ENCODE measurements around the gene ACSL4. TPM values are rescaled to one million over a fixed set of nuclear protein-coding genes. Genes with fewer than 3 reads are reported as not detected.

The ACSL4 gene
- total RNA-seq: 27.7 TPM

- peak within 1 kb of the TSS; percentile 86 for H3K27ac ChIP-seq (ENCODE audit: low read depth, low read length)
- H3K9ac ChIP-seq (ENCODE audit: low read depth in 1 of 3, low read length in 3 of 3): peak within 1 kb of the TSS; percentile 84 to 88 (median 85)
- peak within 1 kb of the TSS; percentile 72 to 87 (median 82) for H3K4me3 ChIP-seq (ENCODE audit: low read length in 3 of 3)
- H3K27me3 ChIP-seq (ENCODE audit: control insufficient read depth in 3 of 3, insufficient read depth in 3 of 3, low read length in 3 of 3): no peaks in the 10 kb centered on the region
- H3K36me3 ChIP-seq (ENCODE audit: control insufficient read depth in 3 of 3, insufficient read depth in 3 of 3, low read length in 3 of 3): no peaks in the 10 kb centered on the region
- peaks cover 0 to 2% (median 0%) of the 10 kb centered on the region in 3 donors for H3K4me1 ChIP-seq (ENCODE audit: control insufficient read depth in 3 of 3, insufficient read depth in 3 of 3, low read length in 3 of 3)
- no peaks in the 10 kb centered on the region for H3K9me3 ChIP-seq (ENCODE audit: control insufficient read depth in 3 of 3, low read length in 3 of 3)
Measured at GRCh38 chrX:109732807-109733612, at the start of gene ACSL4. ACSL4 (minus strand) TSS chrX:109733257; CDS start chrX:109683363, 49,894 bp downstream.

DNA sequence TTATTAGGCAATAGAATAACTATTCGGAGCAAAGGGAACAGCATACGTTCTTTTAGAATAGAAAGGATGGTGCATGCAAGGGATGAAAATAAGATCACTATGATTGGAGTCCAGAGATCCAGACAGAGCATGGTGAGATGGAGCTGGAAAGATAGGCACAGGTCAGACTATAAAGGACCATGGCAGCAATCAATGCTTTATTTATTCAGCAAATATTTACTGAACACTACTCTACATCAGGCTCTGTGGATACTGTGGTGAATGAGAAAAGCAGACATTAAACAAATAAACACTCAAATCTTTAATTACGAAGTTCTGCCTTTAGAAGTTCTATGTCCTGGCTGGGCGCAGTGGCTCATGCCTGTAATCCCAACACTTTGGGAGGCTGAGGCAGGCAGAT is 44.7 kb upstream of the ACSL4 start:
- Histone ChIP-seq H3K27ac (ENCODE audit: low read depth, low read length) (no peak overlapping the region), H3K4me1 (ENCODE audit: control insufficient read depth in 3 of 3, insufficient read depth in 3 of 3, low read length in 3 of 3) (no peaks in the 10 kb centered on the region), H3K4me3 (ENCODE audit: low read length in 3 of 3) (no peak overlapping the region), H3K36me3 (ENCODE audit: control insufficient read depth in 3 of 3, insufficient read depth in 3 of 3, low read length in 3 of 3) (no peaks in the 10 kb centered on the region), H3K27me3 (ENCODE audit: control insufficient read depth in 3 of 3, insufficient read depth in 3 of 3, low read length in 3 of 3) (no peaks in the 10 kb centered on the region), H3K9me3 (ENCODE audit: control insufficient read depth in 3 of 3, low read length in 3 of 3) (no peaks in the 10 kb centered on the region), H3K9ac (ENCODE audit: low read depth in 1 of 3, low read length in 3 of 3) (no peak overlapping the region)

DNA sequence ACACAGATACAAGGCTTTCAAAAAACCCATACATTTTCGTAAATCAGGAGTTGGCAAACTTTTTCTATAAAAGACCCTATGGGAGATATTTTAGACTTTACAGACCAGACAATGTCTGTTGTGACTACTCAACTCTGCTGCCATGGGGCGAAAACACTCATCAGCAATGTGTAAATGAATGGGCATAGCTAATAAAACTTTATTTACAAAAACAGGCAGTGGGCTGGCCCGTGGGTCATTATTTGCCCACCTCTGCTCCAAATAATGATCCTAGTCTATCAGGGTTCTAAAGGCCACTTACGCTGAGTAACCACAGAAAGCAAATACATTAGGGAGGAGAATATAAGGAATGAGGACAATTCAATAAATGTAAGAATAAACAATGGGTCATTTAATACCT is 43.9 kb upstream of the ACSL4 start:
- Histone ChIP-seq H3K9ac (ENCODE audit: low read depth in 1 of 3, low read length in 3 of 3) (no peak overlapping the region), H3K27ac (ENCODE audit: low read depth, low read length) (no peak overlapping the region), H3K4me1 (ENCODE audit: control insufficient read depth in 3 of 3, insufficient read depth in 3 of 3, low read length in 3 of 3) (no peaks in the 10 kb centered on the region), H3K36me3 (ENCODE audit: control insufficient read depth in 3 of 3, insufficient read depth in 3 of 3, low read length in 3 of 3) (no peaks in the 10 kb centered on the region), H3K9me3 (ENCODE audit: control insufficient read depth in 3 of 3, low read length in 3 of 3) (no peaks in the 10 kb centered on the region), H3K4me3 (ENCODE audit: low read length in 3 of 3) (no peak overlapping the region), H3K27me3 (ENCODE audit: control insufficient read depth in 3 of 3, insufficient read depth in 3 of 3, low read length in 3 of 3) (no peaks in the 10 kb centered on the region)

DNA sequence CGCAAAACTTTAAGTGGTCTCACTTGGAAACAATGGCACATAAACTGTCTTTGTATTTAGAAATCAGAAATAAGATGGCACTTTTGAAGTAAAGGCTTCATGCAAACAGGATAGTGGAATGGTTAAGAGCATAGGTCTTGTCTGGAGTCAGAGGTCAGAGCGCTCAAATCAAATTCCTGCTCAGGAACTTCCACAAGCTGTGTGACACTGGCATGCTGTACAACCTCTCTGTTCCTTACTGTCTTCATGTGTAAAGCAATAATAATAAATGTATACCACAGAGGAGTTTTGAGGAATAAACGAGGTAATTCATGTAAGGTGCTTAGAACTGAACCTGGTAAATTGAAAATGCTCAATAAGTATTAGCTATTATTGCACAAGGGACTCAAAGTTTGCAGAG is 43.4 kb upstream of the ACSL4 start:
- H3K9ac ChIP-seq (ENCODE audit: low read depth in 1 of 3, low read length in 3 of 3): no peak overlapping the region
- H3K9me3 ChIP-seq (ENCODE audit: control insufficient read depth in 3 of 3, low read length in 3 of 3): no peaks in the 10 kb centered on the region
- no peaks in the 10 kb centered on the region for H3K36me3 ChIP-seq (ENCODE audit: control insufficient read depth in 3 of 3, insufficient read depth in 3 of 3, low read length in 3 of 3)
- no peak overlapping the region for H3K4me3 ChIP-seq (ENCODE audit: low read length in 3 of 3)
- H3K27ac ChIP-seq (ENCODE audit: low read depth, low read length): no peak overlapping the region
- H3K4me1 ChIP-seq (ENCODE audit: control insufficient read depth in 3 of 3, insufficient read depth in 3 of 3, low read length in 3 of 3): no peaks in the 10 kb centered on the region
- H3K27me3 ChIP-seq (ENCODE audit: control insufficient read depth in 3 of 3, insufficient read depth in 3 of 3, low read length in 3 of 3): no peaks in the 10 kb centered on the region

- Histone ChIP-seq H3K36me3 (ENCODE audit: control insufficient read depth in 3 of 3, insufficient read depth in 3 of 3, low read length in 3 of 3) (no peaks in the 10 kb centered on the region), H3K4me1 (ENCODE audit: control insufficient read depth in 3 of 3, insufficient read depth in 3 of 3, low read length in 3 of 3) (no peaks in the 10 kb centered on the region), H3K27me3 (ENCODE audit: control insufficient read depth in 3 of 3, insufficient read depth in 3 of 3, low read length in 3 of 3) (no peaks in the 10 kb centered on the region), H3K9ac (ENCODE audit: low read depth in 1 of 3, low read length in 3 of 3) (no peak overlapping the region), H3K4me3 (ENCODE audit: low read length in 3 of 3) (no peak overlapping the region), H3K27ac (ENCODE audit: low read depth, low read length) (no peak overlapping the region), H3K9me3 (ENCODE audit: control insufficient read depth in 3 of 3, low read length in 3 of 3) (no peaks in the 10 kb centered on the region)
Measured at GRCh38 chrX:109775386-109775785, 42.3 kb upstream of the ACSL4 start.

- Histone ChIP-seq H3K36me3 (ENCODE audit: control insufficient read depth in 3 of 3, insufficient read depth in 3 of 3, low read length in 3 of 3) (no peaks in the 10 kb centered on the region), H3K9me3 (ENCODE audit: control insufficient read depth in 3 of 3, low read length in 3 of 3) (no peaks in the 10 kb centered on the region), H3K4me1 (ENCODE audit: control insufficient read depth in 3 of 3, insufficient read depth in 3 of 3, low read length in 3 of 3) (no peaks in the 10 kb centered on the region), H3K4me3 (ENCODE audit: low read length in 3 of 3) (no peak overlapping the region), H3K27ac (ENCODE audit: low read depth, low read length) (no peak overlapping the region), H3K9ac (ENCODE audit: low read depth in 1 of 3, low read length in 3 of 3) (no peak overlapping the region), H3K27me3 (ENCODE audit: control insufficient read depth in 3 of 3, insufficient read depth in 3 of 3, low read length in 3 of 3) (no peaks in the 10 kb centered on the region)
Measured at GRCh38 chrX:109774706-109775105, 41.6 kb upstream of the ACSL4 start.

GRCh38 chrX:109774136-109774535 is 41.1 kb upstream of the ACSL4 start:
- no peak overlapping the region for H3K9ac ChIP-seq (ENCODE audit: low read depth in 1 of 3, low read length in 3 of 3)
- no peaks in the 10 kb centered on the region for H3K4me1 ChIP-seq (ENCODE audit: control insufficient read depth in 3 of 3, insufficient read depth in 3 of 3, low read length in 3 of 3)
- H3K36me3 ChIP-seq (ENCODE audit: control insufficient read depth in 3 of 3, insufficient read depth in 3 of 3, low read length in 3 of 3): no peaks in the 10 kb centered on the region
- no peak overlapping the region for H3K4me3 ChIP-seq (ENCODE audit: low read length in 3 of 3)
- H3K27ac ChIP-seq (ENCODE audit: low read depth, low read length): no peak overlapping the region
- no peaks in the 10 kb centered on the region for H3K9me3 ChIP-seq (ENCODE audit: control insufficient read depth in 3 of 3, low read length in 3 of 3)
- H3K27me3 ChIP-seq (ENCODE audit: control insufficient read depth in 3 of 3, insufficient read depth in 3 of 3, low read length in 3 of 3): no peaks in the 10 kb centered on the region

- H3K4me3 ChIP-seq (ENCODE audit: low read length in 3 of 3): no peak overlapping the region
- no peaks in the 10 kb centered on the region for H3K36me3 ChIP-seq (ENCODE audit: control insufficient read depth in 3 of 3, insufficient read depth in 3 of 3, low read length in 3 of 3)
- no peak overlapping the region for H3K27ac ChIP-seq (ENCODE audit: low read depth, low read length)
- H3K4me1 ChIP-seq (ENCODE audit: control insufficient read depth in 3 of 3, insufficient read depth in 3 of 3, low read length in 3 of 3): no peaks in the 10 kb centered on the region
- H3K9ac ChIP-seq (ENCODE audit: low read depth in 1 of 3, low read length in 3 of 3): no peak overlapping the region
- no peaks in the 10 kb centered on the region for H3K27me3 ChIP-seq (ENCODE audit: control insufficient read depth in 3 of 3, insufficient read depth in 3 of 3, low read length in 3 of 3)
- no peaks in the 10 kb centered on the region for H3K9me3 ChIP-seq (ENCODE audit: control insufficient read depth in 3 of 3, low read length in 3 of 3)
Measured at GRCh38 chrX:109773374-109773773, 40.3 kb upstream of the ACSL4 start.

DNA sequence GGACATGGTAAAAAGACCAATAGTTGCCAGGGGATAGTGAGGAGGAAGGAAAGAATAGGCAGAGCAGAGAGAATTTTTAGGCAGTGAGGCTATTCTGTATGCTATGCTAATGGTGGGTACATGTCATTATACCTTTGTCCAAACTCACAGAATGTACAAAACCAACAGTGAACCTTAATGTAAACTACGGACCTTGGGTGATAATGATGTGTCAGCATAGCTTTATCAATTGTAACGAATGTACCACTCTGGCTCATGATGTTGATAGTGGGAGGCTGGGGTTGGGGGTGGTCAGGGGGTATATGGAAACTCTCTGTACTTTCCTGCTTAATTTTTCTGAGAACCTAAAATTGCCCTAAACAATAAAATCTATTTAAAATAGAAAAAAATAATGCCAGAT is 37.7 kb upstream of the ACSL4 start:
- H3K27me3 ChIP-seq (ENCODE audit: control insufficient read depth in 3 of 3, insufficient read depth in 3 of 3, low read length in 3 of 3): no peaks in the 10 kb centered on the region
- H3K4me1 ChIP-seq (ENCODE audit: control insufficient read depth in 3 of 3, insufficient read depth in 3 of 3, low read length in 3 of 3): no peaks in the 10 kb centered on the region
- H3K9me3 ChIP-seq (ENCODE audit: control insufficient read depth in 3 of 3, low read length in 3 of 3): peaks cover 0 to 3% (median 0%) of the 10 kb centered on the region in 3 donors
- no peak overlapping the region for H3K27ac ChIP-seq (ENCODE audit: low read depth, low read length)
- no peaks in the 10 kb centered on the region for H3K36me3 ChIP-seq (ENCODE audit: control insufficient read depth in 3 of 3, insufficient read depth in 3 of 3, low read length in 3 of 3)
- no peak overlapping the region for H3K9ac ChIP-seq (ENCODE audit: low read depth in 1 of 3, low read length in 3 of 3)
- no peak overlapping the region for H3K4me3 ChIP-seq (ENCODE audit: low read length in 3 of 3)

- H3K9me3 ChIP-seq (ENCODE audit: control insufficient read depth in 3 of 3, low read length in 3 of 3): no peaks in the 10 kb centered on the region
- H3K9ac ChIP-seq (ENCODE audit: low read depth in 1 of 3, low read length in 3 of 3): no peak overlapping the region
- H3K27ac ChIP-seq (ENCODE audit: low read depth, low read length): no peak overlapping the region
- H3K36me3 ChIP-seq (ENCODE audit: control insufficient read depth in 3 of 3, insufficient read depth in 3 of 3, low read length in 3 of 3): no peaks in the 10 kb centered on the region
- no peaks in the 10 kb centered on the region for H3K27me3 ChIP-seq (ENCODE audit: control insufficient read depth in 3 of 3, insufficient read depth in 3 of 3, low read length in 3 of 3)
- no peaks in the 10 kb centered on the region for H3K4me1 ChIP-seq (ENCODE audit: control insufficient read depth in 3 of 3, insufficient read depth in 3 of 3, low read length in 3 of 3)
- no peak overlapping the region for H3K4me3 ChIP-seq (ENCODE audit: low read length in 3 of 3)
Measured at GRCh38 chrX:109760922-109761250, 27.8 kb upstream of the ACSL4 start.

Data from skeletal muscle tissue (tissue), 4 donors.